NCI-H2227 treated with DMSO at 0.1 percent for 48 hours (cell line): ENCODE measurements around the gene HTATIP2.
A peak's percentile ranks its signal among the peaks of the same experiment; 100 is the strongest.
"Not testable (repeated sequence)": the region's sequence is repeated elsewhere in the genome, so short reads cannot be mapped to it uniquely, and the experiment has no call there.

ENCODE experiments used
- DNase-seq: peaks from one replicate; lab custom pipeline; 2025; lab: John Stamatoyannopoulos, UW

HTATIP2 gene

DNA sequence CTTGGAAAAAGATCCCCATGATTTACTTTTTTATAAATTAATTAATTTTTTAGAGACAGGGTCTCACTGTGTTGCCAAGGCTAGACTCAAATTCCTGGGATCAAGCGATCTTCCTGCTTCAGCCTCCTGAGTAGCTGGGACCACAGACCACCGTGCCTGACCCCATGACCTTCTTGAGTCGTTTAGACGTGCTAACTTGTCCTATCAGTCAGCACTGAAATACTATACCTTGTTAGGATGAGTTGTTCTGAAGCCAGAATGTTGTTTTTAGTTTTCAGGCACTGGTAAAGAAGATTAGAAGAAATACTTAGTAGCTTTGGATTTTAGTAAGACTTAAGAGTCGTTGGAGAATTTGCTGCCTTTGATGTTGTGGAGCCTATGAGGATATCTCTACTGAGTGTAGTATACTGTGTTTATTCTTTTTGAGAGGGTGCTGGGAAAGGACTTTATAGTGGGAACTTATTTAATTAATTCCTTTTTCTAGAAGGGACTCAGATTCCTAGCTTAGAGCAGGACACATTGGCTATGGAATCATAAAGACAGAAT is 8.6 kb downstream of the HTATIP2 start:
- no peak for DNase-seq

DNA sequence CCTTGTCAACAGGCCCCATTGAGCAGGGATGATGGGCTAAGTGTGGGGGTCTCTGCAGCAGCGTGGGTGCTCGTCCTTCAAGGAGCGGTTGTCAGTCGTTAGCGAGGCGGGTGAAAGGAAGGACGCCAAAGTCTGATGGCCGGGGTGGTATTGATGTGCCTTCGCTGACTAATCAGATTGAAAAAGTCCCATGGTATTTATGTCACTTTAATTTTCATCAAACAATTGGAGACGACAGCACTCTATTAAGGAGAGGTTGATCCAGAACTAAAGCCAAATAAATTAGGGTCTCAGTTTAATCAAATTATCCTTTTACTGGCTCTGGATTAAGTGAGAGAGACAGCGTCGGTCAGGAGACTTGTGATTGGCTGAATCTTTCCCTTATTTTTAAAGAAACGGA is 9.6 kb downstream of the HTATIP2 start:
- DNase-seq: no peak

DNA sequence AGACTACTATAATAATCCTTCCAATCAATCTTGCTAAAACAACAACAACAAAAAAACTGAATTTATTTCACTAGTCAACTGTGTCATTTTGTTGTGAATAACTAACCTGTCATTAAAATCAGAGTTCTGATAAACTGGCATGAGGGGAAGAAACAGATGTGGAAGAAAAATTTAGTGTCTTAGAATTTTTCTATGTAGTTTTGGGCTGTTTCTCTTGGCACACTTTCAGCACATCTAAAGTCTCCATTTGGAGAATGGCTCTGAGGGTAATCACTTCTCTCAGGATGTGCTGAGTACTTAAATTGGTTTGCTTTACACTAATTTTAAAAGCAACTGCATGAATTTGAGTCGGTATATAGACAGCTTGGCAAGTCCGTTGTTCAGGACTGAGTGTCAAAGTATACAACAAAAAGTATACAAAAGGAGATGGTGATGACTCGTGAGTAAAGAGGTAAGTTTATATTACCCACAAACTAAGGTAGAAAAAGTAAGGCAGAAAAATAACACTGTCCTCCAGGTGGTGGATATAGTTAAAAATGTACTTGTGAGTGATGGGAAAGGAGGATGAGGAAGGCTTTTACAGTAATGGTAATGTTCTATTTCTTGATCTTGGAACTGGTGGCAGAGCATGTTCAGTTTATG is 10.2 kb downstream of the HTATIP2 start:
- DNase-seq: no peak

DNA sequence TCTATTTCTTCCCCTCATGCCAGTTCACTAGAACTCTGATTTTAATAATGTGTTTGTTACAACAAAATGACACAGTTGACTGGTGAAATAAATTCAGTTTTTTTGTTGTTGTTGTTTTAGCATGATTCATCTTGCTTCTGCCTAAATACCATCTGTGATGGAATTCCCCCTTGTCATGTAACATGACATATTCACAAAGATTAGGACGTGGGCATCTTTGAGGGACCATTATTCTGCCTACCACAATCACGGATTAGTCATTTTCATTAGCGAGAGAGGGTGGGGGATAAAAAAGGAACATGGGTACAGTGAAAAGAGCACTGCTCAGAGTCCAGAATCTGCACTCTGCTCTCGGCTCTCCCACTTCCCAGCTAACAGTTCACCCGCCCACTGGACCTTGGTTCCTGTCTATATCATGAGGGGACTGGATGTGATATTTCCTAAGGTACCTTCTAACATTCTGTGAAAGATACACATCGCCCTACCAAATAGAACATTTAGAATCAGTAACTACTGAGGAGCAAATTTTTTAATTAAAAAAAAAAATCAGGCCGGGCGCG is 11.3 kb downstream of the HTATIP2 start:
- no peak for DNase-seq

DNA sequence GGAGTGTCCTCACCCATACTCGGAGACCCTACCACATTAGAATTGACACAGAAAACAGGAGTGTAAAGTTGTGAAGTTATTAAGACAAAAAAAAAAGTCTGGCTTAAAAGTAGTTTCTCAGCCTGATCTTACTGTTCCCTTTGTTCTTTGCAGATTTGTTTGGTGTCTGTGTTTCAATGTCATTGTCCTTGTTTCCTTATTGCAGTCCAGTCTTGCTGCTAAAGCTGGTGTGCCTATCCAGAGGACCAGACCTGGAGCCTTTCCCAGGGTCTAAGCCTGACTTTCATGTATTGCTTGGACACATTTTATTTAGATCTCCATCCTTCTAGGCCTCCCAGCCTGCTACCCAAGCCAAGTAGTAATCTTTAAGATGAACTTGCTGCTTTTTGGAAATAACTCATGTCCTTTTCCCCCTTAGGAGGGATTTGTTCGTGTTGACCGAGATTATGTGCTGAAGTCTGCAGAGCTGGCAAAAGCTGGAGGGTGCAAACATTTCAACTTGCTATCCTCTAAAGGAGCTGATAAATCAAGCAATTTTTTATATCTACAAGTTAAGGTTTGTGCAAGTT is 12.7 kb downstream of the HTATIP2 start:
- no peak for DNase-seq

DNA sequence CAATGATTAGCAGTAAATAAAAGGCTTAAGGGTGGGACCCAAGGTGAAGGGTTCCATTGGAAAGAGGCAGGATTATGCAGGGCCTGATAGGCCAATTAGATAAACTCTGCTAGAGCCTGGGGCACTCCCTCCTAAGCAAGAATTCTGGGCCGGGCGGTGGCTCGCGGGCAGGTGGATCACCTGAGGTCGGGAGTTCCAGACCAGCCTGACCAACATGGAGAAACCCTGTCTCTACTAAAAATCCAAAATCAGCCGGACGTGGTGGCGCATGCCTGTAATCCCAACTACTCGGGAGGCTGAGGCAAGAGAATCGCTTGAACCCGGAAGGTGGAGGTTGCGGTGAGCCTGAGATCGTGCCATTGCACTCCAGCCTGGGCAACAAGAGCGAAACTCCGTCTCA is 22.5 kb downstream of the HTATIP2 start:
- DNase-seq: not testable (repeated sequence)

DNA sequence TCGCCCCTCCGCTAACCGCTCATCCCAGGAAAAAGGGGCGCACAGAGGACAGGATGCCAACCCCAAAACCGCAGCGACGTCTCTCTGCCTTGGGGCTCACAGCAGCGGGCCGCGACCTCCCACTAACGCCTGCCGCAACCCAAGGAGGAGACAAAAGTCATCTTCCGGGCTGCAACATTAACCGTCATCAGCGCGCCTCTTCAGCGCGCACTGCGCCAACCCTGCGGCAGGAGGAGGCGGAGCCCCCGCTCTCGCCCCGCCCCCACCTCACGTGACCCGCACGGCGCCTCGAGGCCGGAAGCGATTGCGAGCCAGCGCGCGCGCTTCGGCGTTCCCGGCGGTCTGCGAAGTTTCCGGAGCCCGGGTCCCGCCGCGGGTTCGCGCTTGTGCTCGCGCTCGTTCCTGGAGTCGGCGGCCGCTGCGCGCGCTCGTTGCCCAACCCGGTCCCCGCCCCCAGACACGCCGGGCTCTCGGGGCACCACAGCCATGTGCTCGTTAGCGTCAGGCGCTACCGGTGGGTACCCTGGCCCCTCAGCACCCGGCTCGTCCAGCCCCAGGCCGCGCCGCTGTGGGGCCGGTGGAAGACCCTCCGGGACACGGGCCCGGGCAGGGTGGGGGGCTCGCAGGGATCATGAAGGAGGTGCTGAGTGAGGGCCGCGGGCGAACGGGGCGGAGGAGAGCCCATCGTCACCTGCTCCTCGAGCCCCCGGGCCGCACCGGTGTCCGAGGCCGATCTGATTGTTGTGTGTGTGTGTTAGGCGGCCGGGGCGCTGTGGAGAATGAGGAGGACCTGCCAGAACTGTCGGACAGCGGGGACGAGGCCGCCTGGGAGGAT is 24.0 kb downstream of the HTATIP2 start, which contains the start of gene PRMT3:
Gene PRMT3, plus strand, starts transcription at position 456 of the 835 bp plus-strand sequence. Its CDS starts 31 bp downstream, at position 487.
- DNase-seq: peak; percentile 95

DNA sequence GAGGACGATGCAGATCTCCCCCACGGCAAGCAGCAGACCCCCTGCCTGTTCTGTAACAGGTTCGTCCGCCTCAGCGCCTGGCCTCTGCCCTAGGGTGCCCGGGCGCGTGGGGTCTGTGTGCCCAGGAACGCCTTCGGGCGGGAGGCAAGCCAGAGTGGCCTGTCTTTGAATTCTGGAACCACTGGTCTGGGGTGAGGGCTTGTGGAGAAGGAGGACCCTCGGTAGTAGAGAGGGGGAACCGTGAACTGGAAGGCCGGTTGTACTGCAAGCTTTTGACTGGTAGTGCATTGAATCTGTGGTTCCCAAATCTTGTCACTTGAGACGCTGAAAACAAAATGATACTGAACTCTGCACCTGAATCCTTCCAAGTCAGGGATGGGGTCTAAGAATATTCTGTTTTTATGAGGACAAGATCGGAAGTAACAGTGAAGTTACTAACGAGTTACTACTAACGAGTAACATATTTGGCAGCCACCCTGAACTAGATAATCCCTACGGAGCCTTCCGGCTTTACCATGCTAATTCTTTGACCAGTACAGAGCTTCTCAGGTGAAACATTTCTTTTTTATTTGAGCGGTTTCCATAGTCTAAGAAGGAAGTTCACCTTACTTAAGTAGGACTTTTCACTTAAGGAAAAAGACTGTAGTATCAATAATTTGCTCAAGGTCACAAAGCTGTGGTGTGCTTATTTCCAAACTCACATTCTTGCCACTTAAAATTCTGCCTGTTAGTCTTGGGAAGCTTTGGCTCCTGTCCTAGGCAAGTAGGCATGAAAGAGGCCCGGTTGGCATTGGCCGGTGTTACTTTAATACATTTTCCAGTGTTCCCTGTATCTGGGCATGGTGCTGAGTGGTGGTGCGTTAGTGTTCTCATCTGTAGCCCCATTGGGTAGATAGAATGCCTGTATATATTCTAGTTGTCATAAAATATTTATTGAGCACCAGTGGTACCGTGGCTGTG is 24.9 kb downstream of the HTATIP2 start:
- no peak for DNase-seq

DNA sequence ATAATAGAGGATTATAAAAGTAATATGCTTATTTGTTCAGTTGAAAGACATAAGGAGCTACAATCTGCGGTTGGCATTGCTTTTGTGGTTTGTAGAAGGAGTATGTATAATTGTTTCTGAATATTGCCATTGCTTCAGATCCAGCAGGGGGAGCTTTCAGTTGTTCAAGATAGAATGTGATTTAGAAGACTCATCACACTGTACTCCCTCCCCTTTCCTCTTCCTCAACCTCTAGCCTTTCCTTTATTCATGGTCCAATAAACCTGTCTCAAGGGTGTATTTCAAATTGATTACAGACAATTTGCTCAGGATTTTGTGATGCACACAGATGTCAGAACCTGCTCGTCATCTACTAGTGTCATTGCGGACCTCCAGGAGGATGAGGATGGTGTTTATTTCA is 33.8 kb downstream of the HTATIP2 start:
- peak; percentile 61 for DNase-seq

DNA sequence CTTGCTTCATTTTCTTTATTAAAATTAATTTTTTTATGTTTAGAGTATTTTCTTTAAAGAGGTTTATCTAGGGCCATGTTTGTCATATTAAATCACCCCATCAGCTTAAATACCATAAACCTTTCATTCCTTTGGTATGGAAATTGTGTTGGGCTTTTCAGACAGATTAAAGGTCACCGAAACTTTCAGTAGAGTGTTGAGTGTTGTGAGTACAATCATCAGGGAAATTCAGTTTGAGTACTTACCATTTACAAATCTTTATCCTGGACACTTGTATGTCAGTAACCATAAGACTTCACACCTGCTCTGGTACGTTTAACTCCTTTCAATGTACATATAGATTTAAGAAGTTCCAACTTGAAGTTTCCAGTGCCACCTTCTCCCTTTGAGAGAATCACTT is 36.0 kb downstream of the HTATIP2 start:
- DNase-seq: no peak

DNA sequence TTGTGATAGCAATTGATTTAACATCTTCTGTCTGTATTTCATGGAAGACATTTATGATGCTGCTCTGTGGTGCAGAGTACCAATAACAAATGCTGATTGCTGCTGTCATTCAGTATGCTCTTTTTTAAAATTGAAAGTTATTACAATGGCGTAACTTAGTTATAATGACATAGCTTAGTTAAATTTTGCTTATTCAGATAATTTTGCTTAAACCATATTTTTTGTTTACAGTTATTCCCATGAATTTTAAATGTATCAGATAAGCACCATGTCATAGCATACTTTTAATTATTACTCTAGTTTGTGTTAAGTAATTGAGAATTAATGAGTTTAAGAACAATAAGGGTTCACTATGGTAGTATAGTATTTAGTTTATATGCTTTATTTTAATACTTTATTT is 39.5 kb downstream of the HTATIP2 start:
- no peak for DNase-seq

DNA sequence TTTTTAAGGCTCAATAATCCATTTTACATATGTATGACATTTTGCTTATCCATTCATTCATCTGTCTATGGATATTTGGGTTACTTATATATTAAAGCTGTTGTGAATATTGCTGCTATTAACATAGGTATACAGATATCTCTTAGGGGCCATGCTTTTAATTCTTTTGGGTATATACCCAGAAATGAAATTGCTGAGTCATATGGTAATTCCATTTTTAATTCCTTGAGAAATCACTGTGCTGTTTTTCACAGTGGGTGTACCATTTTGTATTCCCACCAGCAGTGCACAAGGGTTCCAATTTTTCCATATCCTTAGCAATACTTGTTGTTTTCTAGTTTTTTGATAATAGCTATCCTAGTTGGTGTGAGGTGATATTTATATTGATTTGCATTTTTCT is 43.0 kb downstream of the HTATIP2 start:
- DNase-seq: no peak

DNA sequence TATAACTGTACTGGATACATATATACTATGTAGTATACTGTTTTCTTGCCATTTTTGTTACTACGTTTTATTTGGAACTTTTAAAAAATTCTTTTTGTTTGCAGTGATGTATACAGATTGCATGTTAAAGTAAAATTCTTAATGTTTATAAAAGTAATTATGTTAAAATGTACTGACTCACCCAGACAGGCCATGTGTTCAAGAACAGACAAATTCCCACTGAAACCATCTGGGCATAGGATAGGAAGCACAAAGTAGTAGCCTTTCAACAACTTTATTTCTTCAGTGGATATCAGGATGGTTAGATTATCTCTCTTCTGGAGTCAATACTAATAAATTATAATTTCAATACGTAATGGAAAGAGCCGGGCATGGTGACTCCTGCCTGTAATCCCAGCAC is 43.8 kb downstream of the HTATIP2 start:
- no peak for DNase-seq

DNA sequence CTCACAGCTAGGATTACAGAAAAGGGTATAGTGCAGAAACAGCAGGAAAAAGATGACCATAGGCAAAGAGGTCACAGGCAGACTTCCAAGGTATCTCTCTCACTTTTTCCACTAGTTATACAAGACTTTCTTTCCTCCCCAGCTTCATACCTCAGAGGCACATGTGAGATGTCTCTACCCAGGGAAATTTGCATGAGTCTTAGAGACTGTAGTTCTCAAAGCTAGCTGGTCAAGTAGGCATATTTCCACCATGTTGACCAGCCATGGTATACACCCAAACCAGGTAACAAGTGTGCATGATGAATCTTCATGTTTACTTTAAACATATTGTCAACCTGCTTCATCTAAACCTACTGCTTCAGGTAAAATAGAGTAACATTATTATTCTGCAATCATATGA is 51.9 kb downstream of the HTATIP2 start:
- no peak for DNase-seq

DNA sequence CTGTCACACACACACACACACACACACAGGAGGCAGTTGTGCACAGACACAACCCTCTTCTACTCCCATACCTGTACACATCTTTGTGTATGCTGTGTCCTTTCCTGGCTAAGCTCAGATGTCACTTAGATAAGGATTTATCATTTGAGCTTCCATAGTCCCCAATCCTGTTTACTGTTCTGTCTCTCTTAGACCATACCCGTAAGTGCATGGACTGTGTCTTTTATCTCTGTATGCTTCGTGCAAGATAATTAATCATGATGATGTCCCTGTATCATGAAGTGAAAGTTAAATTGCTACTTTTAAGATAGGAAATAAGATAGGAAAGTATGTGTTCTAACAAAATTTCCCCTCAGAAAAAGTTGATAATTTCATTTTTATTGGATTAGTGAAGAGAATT is 54.3 kb downstream of the HTATIP2 start:
- no peak for DNase-seq

DNA sequence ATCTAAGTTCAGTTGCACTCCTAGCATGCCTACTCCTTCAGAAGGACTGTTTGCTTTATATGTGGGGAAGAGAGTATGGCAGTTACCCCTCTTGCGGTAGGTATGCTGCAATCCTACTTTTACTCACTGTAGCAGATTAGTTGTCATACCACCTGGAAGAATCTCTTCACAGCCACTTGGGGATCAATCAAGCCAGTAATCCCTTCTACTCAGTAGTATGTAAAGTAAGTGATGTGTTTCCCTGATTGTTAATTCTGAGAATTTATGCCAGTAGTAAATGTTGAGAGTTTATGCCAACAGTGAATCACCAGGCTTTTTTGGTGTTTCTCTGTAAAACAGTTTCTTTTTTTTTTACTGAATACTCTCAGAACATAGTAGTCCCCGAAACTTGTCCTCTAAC is 58.4 kb downstream of the HTATIP2 start:
- no peak for DNase-seq

DNA sequence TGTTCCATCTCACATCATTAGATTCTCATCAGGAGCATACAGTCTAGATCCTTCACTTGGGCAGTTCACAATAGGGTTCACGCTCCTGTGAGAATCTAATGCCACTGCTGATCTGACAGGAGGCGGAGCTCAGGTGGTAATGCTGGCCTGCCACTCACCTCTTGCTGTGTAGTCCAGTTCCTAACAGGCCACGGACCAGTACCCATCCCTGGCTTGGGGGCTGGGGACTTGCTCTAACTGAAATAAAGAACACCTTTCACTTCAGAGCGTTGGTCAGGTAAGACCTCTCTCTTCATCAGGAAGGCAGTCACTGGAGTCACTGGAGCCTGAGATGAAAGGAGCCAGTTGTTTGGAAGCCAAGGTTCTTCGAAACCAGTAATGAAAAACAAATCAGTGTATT is 65.7 kb downstream of the HTATIP2 start:
- no peak for DNase-seq
